Lower leg skin (tissue), 3 donors: ENCODE results near the gene UQCRC1.

Experiments
- CTCF ChIP-seq, 3 donors: fragments of 450-650 bp; IDR thresholded peaks; one replicate each; pipeline ENCODE4 v1.5.1; 2016; ENCODE audit warnings: antibody characterized with exemption in 3 of 3, mild to moderate bottlenecking in 3 of 3, moderate library complexity in 2 of 3
- POLR2A ChIP-seq, 2 donors: fragments of 450-650 bp; IDR thresholded peaks; one replicate each; pipeline ENCODE4 v1.6.1; 2016 to 2017; ENCODE audit warnings: antibody characterized with exemption in 2 of 2, mild to moderate bottlenecking in 1 of 2, moderate library complexity in 1 of 2

DNA sequence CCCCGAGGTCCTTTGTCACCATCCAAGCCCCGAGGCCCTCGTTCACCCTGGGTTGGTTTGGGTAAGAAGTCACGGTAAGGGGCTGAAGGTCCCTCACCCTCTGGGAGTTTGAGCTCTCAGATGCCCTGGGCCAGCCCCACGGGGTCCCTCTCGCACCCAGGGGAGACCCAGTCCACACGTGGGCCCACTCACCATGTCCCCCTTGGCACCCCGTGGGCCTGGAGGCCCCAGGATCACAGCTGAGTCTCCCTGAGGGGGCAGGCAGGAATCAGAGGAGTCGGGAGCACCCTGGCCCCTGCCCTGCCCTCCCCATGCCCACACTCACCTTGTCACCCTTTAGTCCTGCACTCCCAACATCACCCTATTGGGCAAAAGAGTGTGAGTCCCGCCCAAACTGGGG, 40.0 kb downstream of the UQCRC1 start:
- TF ChIP-seq POLR2A (IDR thresholded peaks at IDR 0.05) (no peak), CTCF (IDR thresholded peaks at IDR 0.05) (no peak)
